Gastrocnemius medialis (tissue), 4 donors: ENCODE results near the gene C20orf204. TPM values are rescaled to one million over a fixed set of nuclear protein-coding genes. Genes with fewer than 3 reads are reported as not detected.

Experiments
- ATAC-seq, 2 donors: fragments of 150-250 bp; one replicate each; pipeline ENCODE4 v1.9.1; 2016
- DNase-seq, 2 donors: peaks; one replicate each; pipeline ENCODE4 v3.0.0-alpha.2; 2019
- H3K27ac ChIP-seq, 4 donors: fragments of 200-600 bp; sonication (generic); 1 replicate in 1 of 4; 2 replicates in 3 of 4; pipeline ENCODE4 v1.5.1; 2016 to 2018; ENCODE audit warnings: mild to moderate bottlenecking in 2 of 4, moderate library complexity in 1 of 4
- H3K27me3 ChIP-seq, 3 donors: fragments of 200-600 bp; sonication (generic) in 2 of 3; 1 replicate in 1 of 3; 2 replicates in 2 of 3; pipeline versions ENCODE4 v1.5.1 to v1.6.0; 2016 to 2019; ENCODE audit warnings: mild to moderate bottlenecking in 1 of 3, moderate library complexity in 1 of 3
- H3K36me3 ChIP-seq, 2 donors: fragments of 200-600 bp; sonication (generic) in 1 of 2; one replicate each; pipeline ENCODE4 v1.5.1; 2017 to 2018
- H3K4me1 ChIP-seq, 2 donors: fragments of 200-600 bp; sonication (generic) in 1 of 2; one replicate each; pipeline ENCODE4 v1.5.1; 2016 to 2017; ENCODE audit warnings: mild to moderate bottlenecking in 2 of 2
- H3K4me3 ChIP-seq, 4 donors: fragments of 200-600 bp; sonication (generic) in 3 of 4; 1 replicate in 1 of 4; 2 replicates in 3 of 4; pipeline ENCODE4 v1.5.1; 2016 to 2019; ENCODE audit warnings: mild to moderate bottlenecking in 2 of 4
- H3K9me3 ChIP-seq, 3 donors: fragments of 200-600 bp; sonication (generic) in 2 of 3; 1 replicate in 1 of 3; 2 replicates in 2 of 3; pipeline ENCODE4 v1.5.1; 2016 to 2019
- POLR2A ChIP-seq, 2 donors: fragments of 450-650 bp; IDR thresholded peaks; one replicate each; pipeline ENCODE4 v1.6.1; 2017; ENCODE audit warnings: antibody characterized with exemption in 2 of 2, mild to moderate bottlenecking in 2 of 2, moderate library complexity in 2 of 2
- in situ Hi-C, 4 donors: fragments of 200-750 bp; cut with MboI; loops; one replicate each; pipeline versions ENCODE4 v1.15.0 to v1.8.0; 2017; ENCODE audit warnings: low sequenced_read_pairs in 4 of 4
- intact Hi-C: fragments of 100-400 bp; cut with DNase I; formaldehyde crosslinking; loops from one replicate; pipeline ENCODE4 v1.15.1; 2023; ENCODE audit warnings: low total_unique reads
- total RNA-seq, 4 donors: library from RNA; depleted of rRNA; stranded (reverse); fragments of >200 nt; gene quantifications; one replicate each; pipeline versions ENCODE4 v1.1.0 to v1.2.3, GENCODE V29; 2016
- TF ChIP-seq, protein P1 (sequence below), 5 experiments: fragments of 450-650 bp in 3 of 5; fragments of 200-600 bp in 2 of 5; sonication (generic) in 2 of 5; IDR thresholded peaks in 4 of 5; conservative IDR thresholded peaks in 1 of 5; 1 replicate in 4 of 5; 2 replicates in 1 of 5; pipeline ENCODE4 v1.5.1; 2016 to 2019; ENCODE audit warnings: antibody characterized with exemption in 5 of 5, mild to moderate bottlenecking in 3 of 5, moderate library complexity in 3 of 5

The C20orf204 gene
- total RNA-seq, 4 donors from 2014 or later: 0.16 to 0.66 (median 0.33) TPM; not detected in 1

GRCh38 chr20:64005394-64005793 is 30.6 kb upstream of the C20orf204 start:
- ATAC-seq: no peak
- in situ Hi-C loops: no loop called here

DNA sequence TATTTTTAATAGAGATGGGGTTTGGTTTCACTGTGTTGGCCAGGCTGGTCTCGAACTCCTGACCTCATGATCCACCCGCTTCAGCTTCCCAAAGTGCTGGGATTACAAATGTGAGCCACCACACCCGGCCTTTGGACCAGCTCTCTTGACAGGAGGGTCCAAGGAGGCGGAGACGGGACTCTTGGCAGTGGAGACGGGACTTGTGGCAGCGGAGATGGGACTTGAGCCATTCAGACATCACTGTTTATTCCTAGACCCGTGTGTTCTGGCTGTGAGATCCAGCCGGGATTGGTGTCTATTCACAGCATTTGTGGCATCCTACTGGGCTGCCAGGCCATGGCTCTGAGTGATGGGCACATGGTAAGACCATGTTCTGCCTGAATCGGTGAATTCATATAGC is 29.5 kb upstream of the C20orf204 start:
- in situ Hi-C loops (no loop called here), intact Hi-C loops (no loop called here)
- Histone ChIP-seq H3K4me1 (no peaks in the 10 kb centered on the region), H3K4me3 (no peak overlapping the region), H3K27me3 (no peaks in the 10 kb centered on the region), H3K9me3 (no peaks in the 10 kb centered on the region), H3K27ac (no peak overlapping the region), H3K36me3 (peaks cover 0 to 47% of the 10 kb centered on the region in 2 donors)
- no peak for TF ChIP-seq POLR2A (IDR thresholded peaks at IDR 0.05)
- TF ChIP-seq, protein P1, sequence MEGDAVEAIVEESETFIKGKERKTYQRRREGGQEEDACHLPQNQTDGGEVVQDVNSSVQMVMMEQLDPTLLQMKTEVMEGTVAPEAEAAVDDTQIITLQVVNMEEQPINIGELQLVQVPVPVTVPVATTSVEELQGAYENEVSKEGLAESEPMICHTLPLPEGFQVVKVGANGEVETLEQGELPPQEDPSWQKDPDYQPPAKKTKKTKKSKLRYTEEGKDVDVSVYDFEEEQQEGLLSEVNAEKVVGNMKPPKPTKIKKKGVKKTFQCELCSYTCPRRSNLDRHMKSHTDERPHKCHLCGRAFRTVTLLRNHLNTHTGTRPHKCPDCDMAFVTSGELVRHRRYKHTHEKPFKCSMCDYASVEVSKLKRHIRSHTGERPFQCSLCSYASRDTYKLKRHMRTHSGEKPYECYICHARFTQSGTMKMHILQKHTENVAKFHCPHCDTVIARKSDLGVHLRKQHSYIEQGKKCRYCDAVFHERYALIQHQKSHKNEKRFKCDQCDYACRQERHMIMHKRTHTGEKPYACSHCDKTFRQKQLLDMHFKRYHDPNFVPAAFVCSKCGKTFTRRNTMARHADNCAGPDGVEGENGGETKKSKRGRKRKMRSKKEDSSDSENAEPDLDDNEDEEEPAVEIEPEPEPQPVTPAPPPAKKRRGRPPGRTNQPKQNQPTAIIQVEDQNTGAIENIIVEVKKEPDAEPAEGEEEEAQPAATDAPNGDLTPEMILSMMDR (IDR thresholded peaks at IDR 0.05 in 4 of 5, conservative IDR thresholded peaks at IDR 0.05 in 1 of 5): no peak
- ATAC-seq (no peak), DNase-seq (no peak)

More at GRCh38 chr20:64005394-64005793, 30.6 kb upstream of the C20orf204 start:
- H3K27ac ChIP-seq: no peak overlapping the region
- H3K36me3 ChIP-seq: peaks cover 0 to 46% of the 10 kb centered on the region in 2 donors
- no peaks in the 10 kb centered on the region for H3K27me3 ChIP-seq
- H3K4me1 ChIP-seq: no peaks in the 10 kb centered on the region
- no peak overlapping the region for H3K4me3 ChIP-seq
- DNase-seq: no peak
- TF ChIP-seq, protein P1 (IDR thresholded peaks at IDR 0.05 in 4 of 5, conservative IDR thresholded peaks at IDR 0.05 in 1 of 5): no peak
- TF ChIP-seq POLR2A (IDR thresholded peaks at IDR 0.05): no peak
- intact Hi-C loops: no loop called here
- no peaks in the 10 kb centered on the region for H3K9me3 ChIP-seq

DNA sequence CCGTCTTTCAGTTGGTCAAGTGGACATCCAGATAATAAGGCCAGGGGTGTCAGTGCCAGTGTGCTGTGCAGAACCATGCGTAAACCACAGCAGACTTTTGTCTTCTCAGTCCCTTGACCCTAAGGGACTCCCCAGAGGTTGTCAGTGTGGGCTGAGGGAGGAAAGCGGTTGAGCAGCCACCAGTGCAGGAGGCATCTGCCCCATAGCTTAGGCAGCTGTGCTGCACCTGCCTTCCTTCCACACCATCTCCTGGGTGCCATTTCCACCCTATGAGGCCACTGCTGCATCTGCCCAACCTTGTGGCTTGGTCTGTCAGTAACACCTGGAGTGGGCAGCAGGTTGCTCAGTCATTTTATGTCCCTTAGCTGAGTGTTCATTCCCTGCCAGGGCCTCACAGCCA is 29.1 kb upstream of the C20orf204 start:
- H3K36me3 ChIP-seq: peaks cover 0 to 47% of the 10 kb centered on the region in 2 donors
- no peaks in the 10 kb centered on the region for H3K4me1 ChIP-seq
- no peak for DNase-seq
- no peak for ATAC-seq
- intact Hi-C loops (no loop called here), in situ Hi-C loops (no loop called here)
- no peaks in the 10 kb centered on the region for H3K9me3 ChIP-seq
- H3K27ac ChIP-seq: no peak overlapping the region
- TF ChIP-seq POLR2A (IDR thresholded peaks at IDR 0.05): no peak
- TF ChIP-seq, protein P1 (IDR thresholded peaks at IDR 0.05 in 4 of 5, conservative IDR thresholded peaks at IDR 0.05 in 1 of 5): no peak
- H3K4me3 ChIP-seq: no peak overlapping the region
- H3K27me3 ChIP-seq: no peaks in the 10 kb centered on the region

GRCh38 chr20:64009811-64010387 is 26.1 kb upstream of the C20orf204 start:
- Histone ChIP-seq H3K36me3 (peaks cover 0 to 46% of the 10 kb centered on the region in 2 donors), H3K9me3 (no peaks in the 10 kb centered on the region), H3K4me3 (no peak overlapping the region), H3K27ac (no peak overlapping the region), H3K4me1 (no peaks in the 10 kb centered on the region), H3K27me3 (no peaks in the 10 kb centered on the region)
- intact Hi-C loops (no loop called here), in situ Hi-C loops (no loop called here)
- DNase-seq: no peak
- TF ChIP-seq, protein P1 (IDR thresholded peaks at IDR 0.05 in 4 of 5, conservative IDR thresholded peaks at IDR 0.05 in 1 of 5): no peak
- TF ChIP-seq POLR2A (IDR thresholded peaks at IDR 0.05): no peak
- no peak for ATAC-seq
